Cardiac ventricle fibroblast (primary cell): ENCODE data around the gene AMFR. TPM values are rescaled to one million over a fixed set of nuclear protein-coding genes. Genes with fewer than 3 reads are reported as not detected.

Experiments
- total RNA-seq: library from RNA; depleted of rRNA; stranded (reverse); fragments of >200 nt; gene quantifications from 2 replicates; pipeline ENCODE4 v1.2.3, GENCODE V29; 2015

The AMFR gene
- total RNA-seq: 144 and 199 TPM in 2 replicates

DNA sequence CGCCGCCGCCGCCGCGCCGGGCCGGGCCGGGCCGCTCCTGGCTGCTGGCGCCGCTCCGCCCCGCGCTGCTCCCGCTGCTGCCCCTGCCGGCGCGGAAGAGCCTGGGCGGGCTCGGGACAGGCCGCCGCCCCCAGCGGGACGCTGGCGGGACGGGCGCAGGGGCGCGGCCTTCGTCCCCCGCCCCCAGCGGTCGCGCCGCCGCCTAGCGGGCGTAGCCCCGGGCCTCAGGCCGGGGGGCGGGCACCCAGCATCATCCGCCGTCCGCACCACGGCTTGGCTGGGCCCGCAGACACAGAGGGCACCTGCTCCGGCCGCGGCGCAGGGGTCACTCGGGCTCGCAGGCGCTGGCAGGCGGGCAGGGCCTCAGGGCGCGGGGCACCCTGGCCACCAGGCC, at the start of gene AMFR:
TSS of gene AMFR (minus strand) at position 107 of the 394 bp plus-strand sequence. CDS start 218 bp downstream, outside the sequence.

DNA sequence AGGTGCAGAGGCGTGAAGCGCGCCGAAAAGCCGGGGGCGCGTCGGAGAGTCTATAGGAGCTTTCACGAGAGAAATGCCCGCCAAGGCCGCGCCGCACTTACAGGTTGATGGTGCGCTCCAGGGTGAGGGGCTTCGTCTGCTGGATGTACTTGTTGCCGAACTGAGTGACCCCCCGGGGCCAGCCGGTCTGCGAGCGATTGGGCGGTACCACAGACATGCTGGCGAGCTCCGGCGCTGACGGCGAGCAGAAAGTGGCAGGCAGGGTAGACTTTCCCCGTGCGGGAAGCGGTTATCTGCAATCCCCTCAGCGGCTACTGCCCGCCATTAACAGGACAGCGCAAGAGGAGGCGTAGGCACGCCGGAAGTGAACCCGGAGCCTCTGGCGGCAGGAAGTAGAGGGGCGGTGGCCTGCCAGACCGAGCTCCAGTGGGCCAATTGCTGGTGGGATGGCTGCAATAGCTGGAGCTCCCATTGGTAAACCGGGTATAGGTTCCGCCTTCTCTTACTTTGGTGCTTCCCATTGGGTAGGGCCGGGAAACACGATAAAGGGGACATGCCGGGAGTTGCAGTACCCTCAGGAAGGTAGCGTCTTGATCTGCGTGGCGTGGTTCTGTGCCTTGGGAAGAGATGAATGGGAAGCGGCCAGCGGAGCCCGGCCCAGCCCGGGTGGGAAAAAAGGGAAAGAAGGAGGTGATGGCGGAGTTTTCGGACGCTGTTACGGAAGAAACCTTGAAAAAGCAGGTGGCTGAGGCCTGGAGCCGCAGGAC, 25.8 kb upstream of the AMFR start, which contains the start of the genes NUDT21 and OGFOD1:
TSS of gene NUDT21 (minus strand) at position 347 of the 767 bp plus-strand sequence. CDS start at position 217, 130 bp downstream.
TSS of gene OGFOD1 (plus strand) at position 569 of the 767 bp plus-strand sequence. CDS start at position 628, 59 bp downstream.

Other genes with a start within 250 kb of the AMFR start
- not detected in 2 replicates for gene GNAO1, start 234.1 kb downstream of the AMFR start, total RNA-seq
- 55.3 and 57.7 TPM in 2 replicates for gene NUDT21, start 25.8 kb upstream of the AMFR start, total RNA-seq
- 34.9 and 48.7 TPM in 2 replicates for gene OGFOD1, start 26.0 kb upstream of the AMFR start, total RNA-seq
- 26.3 and 31.0 TPM in 2 replicates for gene BBS2, start 94.5 kb upstream of the AMFR start, total RNA-seq
- not detected in 2 replicates for gene MT4, start 139.5 kb upstream of the AMFR start, total RNA-seq
- gene MT3, start 164.0 kb upstream of the AMFR start, total RNA-seq: not detected in 2 replicates
- gene MT2A, start 183.0 kb upstream of the AMFR start, total RNA-seq: 53.2 and 74.9 TPM in 2 replicates
- 76.8 and 81.5 TPM in 2 replicates for gene MT1E, start 200.2 kb upstream of the AMFR start, total RNA-seq
- gene MT1M, start 207.1 kb upstream of the AMFR start, total RNA-seq: 0.24 TPM in 1 of 2 replicates, not detected in the other
- 0.88 TPM in 1 of 2 replicates, not detected in the other for gene MT1A, start 213.1 kb upstream of the AMFR start, total RNA-seq
- not detected in 2 replicates for gene MT1B, start 226.3 kb upstream of the AMFR start, total RNA-seq
- gene MT1F, start 232.4 kb upstream of the AMFR start, total RNA-seq: 0.29 TPM in 1 of 2 replicates, not detected in the other
- 13.4 TPM in 1 of 2 replicates, not detected in the other for gene MT1G, start 242.5 kb upstream of the AMFR start, total RNA-seq
- gene MT1H, start 244.3 kb upstream of the AMFR start, total RNA-seq: not detected in 2 replicates